GM12875 (cell line): ENCODE data around the gene CSAD.

Experiments
- H3K4me3 ChIP-seq: one replicate; pipeline ENCODE4 v1.5.1; 2011; ENCODE audit warnings: low read depth, low read length, control low read depth
- TF ChIP-seq, protein P1 (sequence below): IDR thresholded peaks from 2 replicates; pipeline ENCODE4 v1.5.1; 2011; ENCODE audit warnings: low read depth, mild to moderate bottlenecking, control low read depth, inconsistent platforms, low read length, moderate library complexity, borderline replicate concordance; ENCODE audit not compliant: insufficient read depth

The CSAD gene

DNA sequence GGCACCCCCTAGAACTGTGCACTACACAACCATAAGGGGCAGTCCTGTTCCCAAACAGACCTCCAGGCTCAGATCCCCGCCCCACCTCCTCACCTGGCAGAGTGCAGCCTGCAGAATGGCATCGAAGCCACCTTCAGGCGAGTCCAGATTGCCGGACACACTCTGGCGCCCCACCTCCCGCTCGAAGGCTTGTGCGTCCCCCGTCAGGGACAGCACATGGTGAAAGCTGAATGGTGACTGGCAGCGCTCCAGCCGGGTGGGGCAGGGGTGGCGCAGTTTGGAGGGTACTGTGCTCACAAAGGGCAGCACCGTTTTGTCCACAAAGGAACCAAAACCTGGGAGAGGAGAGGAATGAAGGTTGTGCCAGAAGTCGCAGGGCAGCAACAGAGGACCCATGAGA, 15.8 kb upstream of the CSAD start:
- H3K4me3 ChIP-seq, result no peak overlapping the region
- TF ChIP-seq, protein P1, sequence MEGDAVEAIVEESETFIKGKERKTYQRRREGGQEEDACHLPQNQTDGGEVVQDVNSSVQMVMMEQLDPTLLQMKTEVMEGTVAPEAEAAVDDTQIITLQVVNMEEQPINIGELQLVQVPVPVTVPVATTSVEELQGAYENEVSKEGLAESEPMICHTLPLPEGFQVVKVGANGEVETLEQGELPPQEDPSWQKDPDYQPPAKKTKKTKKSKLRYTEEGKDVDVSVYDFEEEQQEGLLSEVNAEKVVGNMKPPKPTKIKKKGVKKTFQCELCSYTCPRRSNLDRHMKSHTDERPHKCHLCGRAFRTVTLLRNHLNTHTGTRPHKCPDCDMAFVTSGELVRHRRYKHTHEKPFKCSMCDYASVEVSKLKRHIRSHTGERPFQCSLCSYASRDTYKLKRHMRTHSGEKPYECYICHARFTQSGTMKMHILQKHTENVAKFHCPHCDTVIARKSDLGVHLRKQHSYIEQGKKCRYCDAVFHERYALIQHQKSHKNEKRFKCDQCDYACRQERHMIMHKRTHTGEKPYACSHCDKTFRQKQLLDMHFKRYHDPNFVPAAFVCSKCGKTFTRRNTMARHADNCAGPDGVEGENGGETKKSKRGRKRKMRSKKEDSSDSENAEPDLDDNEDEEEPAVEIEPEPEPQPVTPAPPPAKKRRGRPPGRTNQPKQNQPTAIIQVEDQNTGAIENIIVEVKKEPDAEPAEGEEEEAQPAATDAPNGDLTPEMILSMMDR, result no peak

DNA sequence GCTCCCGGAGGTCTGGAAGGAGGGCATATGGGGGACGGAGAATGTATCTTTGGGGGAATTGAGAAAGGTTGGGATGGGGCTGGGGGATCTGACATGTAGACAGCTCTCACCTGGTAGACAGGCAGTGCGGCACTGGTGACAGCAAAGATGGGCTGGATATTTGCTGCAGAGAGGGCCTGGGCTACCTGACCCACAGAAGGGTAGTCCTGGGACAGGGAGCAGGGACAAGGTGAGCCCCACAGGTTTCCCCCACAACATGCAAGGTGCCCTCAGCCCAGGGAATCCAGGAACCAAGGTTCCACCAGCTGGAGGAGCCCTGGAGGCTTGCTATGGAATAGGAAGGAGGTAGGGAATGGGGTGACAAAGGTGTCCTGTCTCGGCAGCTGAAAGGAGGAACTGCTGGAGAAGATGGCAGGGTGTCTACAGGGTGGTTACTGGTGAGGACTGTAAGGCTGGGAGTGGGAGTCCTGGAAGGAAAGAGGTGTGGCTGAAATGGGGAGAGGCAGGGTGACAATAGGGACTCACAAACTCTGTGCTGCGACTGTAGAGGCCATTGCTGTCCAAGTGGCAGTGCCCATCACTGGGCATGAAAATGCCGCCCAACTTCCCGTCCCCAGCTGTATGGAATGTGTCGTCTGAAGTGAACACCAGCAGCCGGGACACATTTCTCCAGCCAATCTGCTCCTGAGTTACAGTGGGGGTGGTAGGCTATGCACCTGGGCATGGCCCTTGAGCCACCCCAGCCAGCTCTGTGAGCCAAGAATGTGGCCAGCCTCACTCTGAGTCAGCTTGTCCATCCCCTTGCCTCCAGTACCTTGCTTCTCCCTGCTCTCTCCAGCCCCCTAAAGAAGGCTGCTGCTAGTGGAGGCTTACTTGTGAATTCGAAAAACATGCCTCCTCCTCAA, 15.0 kb upstream of the CSAD start:
- H3K4me3 ChIP-seq, result no peak overlapping the region
- TF ChIP-seq, protein P1, result no peak

DNA sequence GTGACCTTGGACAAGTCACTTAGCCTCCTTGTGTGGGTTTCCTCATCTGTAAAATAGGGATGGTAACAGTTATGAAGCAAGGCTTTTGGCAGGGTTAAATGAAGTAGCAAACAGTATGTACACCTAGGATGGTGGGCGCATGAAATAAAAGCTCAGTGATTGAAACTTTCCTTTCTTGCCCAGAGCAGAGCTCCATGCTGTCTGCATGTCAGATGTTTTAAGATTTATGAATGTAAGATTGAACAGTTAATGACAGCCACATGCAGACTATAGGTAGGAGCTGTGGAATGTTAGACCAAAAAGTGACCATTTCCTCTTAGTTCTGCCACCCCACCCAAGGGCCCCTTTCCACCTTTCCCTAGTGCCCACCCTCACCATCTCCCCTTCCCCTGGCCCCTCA, 14.2 kb upstream of the CSAD start:
- TF ChIP-seq, protein P1, result no peak
- H3K4me3 ChIP-seq, result no peak overlapping the region

DNA sequence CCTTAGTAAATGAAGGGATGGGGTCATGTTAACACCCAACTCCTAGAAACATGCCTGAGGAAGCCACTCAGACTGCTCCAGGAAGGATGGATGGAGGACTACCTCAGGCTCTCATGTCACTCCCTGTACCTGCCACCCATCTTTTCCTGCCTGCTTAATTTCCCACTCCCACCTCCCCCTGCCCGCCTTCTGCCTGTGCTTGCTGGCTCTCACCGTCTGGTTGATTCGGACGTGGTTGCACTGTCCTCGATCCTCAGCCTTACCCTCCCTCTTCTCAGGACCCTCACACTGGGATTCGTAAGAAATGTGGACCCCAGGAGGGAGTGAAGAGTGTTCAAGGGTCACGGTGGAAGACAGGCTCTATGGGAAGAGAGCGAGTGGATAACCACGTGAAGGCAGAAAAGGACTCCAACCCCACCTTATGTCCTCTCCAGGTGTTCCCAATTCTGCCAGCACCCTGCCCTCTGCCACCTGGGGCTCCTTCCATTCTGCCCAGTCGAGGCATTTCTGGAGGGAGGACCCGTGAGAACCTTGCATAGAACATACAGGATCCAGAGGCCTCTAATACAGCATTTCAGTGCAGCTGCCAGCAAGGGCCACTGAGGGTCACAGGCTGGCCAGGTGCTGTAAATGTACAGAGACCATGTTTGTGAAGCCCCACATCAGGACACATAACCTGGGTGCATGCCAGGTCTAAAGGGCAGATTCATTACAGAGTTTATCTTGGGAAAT, 13.4 kb upstream of the CSAD start:
- H3K4me3 ChIP-seq, result no peak overlapping the region
- TF ChIP-seq, protein P1, result no peak

DNA sequence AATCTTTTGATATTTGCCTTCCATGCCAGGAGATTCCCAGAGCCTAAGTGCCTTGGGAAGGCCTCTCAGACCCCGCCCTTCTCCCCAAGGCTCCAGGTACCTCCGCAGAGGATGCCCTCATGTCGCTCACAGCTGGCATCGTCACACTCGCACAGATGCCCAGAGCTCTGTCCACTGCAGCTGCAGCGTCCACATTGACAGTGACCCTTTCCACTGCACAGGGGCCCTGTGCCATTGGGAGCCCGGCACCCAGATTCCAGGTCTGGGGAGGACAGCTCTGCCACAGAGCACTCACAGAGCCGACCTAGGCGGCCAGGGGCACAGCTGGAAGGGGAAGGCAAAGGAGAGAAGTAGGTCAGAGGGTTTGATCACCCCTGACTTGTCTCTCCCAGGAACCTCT, 12.3 kb upstream of the CSAD start:
- H3K4me3 ChIP-seq, result no peak overlapping the region
- TF ChIP-seq, protein P1, result no peak

DNA sequence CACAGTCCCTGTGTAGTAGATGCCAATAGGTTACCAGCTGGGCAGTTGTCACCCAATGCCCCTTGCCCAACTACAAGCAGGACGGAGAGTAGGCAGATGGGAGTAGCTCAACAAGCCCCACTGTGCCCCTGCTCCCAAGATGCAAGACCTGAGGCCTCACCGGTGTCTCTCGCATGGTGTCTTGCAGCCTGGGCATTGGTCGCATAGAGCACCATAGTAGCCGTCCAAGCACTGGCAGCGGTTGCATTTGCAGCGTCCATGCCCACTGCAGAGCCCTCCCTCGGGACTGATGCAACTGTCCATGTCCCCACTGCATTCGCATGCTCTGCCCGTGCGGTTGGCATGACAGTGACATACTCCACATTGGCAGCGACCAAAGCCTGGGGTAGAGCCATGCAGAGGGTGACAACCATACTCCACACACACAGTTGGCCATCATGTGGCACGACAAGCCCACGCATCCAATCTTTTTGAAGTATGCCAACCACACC, 11.9 kb upstream of the CSAD start:
- H3K4me3 ChIP-seq, result no peak overlapping the region

More for the DNA sequence above, 11.9 kb upstream of the CSAD start:
- TF ChIP-seq, protein P1, result no peak
